Right renal cortex interstitium (tissue), 3 donors: ENCODE measurements around the gene NPIPA2. TPM values are rescaled to one million over a fixed set of nuclear protein-coding genes. Genes with fewer than 3 reads are reported as not detected.

Source experiments
- polyA plus RNA-seq, 3 donors: library from polyadenylated mRNA; unstranded; fragments of 120-200 nt; gene quantifications; one replicate each; pipeline ENCODE4 v1.2.1, GENCODE V29; 2013; ENCODE audit not compliant: insufficient read length in 3 of 3

The NPIPA2 gene
- polyA plus RNA-seq, 3 donors, result 3.9 to 4.0 TPM; not detected in 1

Other genes starting within 250 kb of the NPIPA2 start
- gene PARN, start 112.3 kb upstream of the NPIPA2 start, polyA plus RNA-seq, result 10 to 100 TPM; 38.8 to 45.4 (median 38.9) TPM
- 10 to 100 TPM; 72.3 to 80.4 (median 77.2) TPM for gene BFAR, start 109.6 kb upstream of the NPIPA2 start, polyA plus RNA-seq
- gene PLA2G10, start 48.2 kb upstream of the NPIPA2 start, polyA plus RNA-seq, result under 1 TPM; 0.21 to 0.57 (median 0.39) TPM
- 10 to 100 TPM in 1 of 3 donors, 1 to 10 TPM in 2; 7.4 to 10.0 (median 8.2) TPM for gene NPIPA3, start 39.1 kb upstream of the NPIPA2 start, polyA plus RNA-seq
- 10 to 100 TPM; 69.8 to 86.7 (median 86.7) TPM for gene NOMO1, start 91.2 kb downstream of the NPIPA2 start, polyA plus RNA-seq
- gene NPIPA1, start 194.9 kb downstream of the NPIPA2 start, polyA plus RNA-seq, result 100 to 1,000 TPM; 102 to 110 (median 105) TPM
- 100 to 1,000 TPM in 2 of 3 donors, 10 to 100 TPM in 1; 90.4 to 101 (median 100) TPM for gene PDXDC1, start 232.5 kb downstream of the NPIPA2 start, polyA plus RNA-seq